Mesenchymal stem cell (in vitro differentiated cells and primary cell): ENCODE measurements around the gene CXADR.
"Not testable (repeated sequence)": the region's sequence is repeated elsewhere in the genome, so short reads cannot be mapped to it uniquely, and the experiment has no call there.

Experiments
- DNase-seq: peaks from one replicate; pipeline ENCODE4 v3.0.0-alpha.2; 2013
- H2AFZ ChIP-seq: one replicate; pipeline ENCODE4 v1.6.1; 2013; ENCODE audit warnings: low read depth, mild to moderate bottlenecking, control low read depth, inconsistent platforms, low read length, moderate library complexity
- H2AK5ac ChIP-seq: 2 replicates; pipeline ENCODE4 v1.6.1; 2013; ENCODE audit warnings: low read length, moderate library complexity, mild to moderate bottlenecking, inconsistent platforms; ENCODE audit not compliant: severe bottlenecking
- H2BK120ac ChIP-seq: one replicate; pipeline ENCODE4 v1.6.1; 2013; ENCODE audit warnings: low read depth, mild to moderate bottlenecking, inconsistent platforms, low read length, moderate library complexity
- H2BK12ac ChIP-seq, 2 experiments: one replicate each; pipeline ENCODE4 v1.6.1; 2013; ENCODE audit warnings: inconsistent platforms in 2 of 2, low read length in 2 of 2, mild to moderate bottlenecking in 2 of 2, moderate library complexity in 2 of 2, control low read depth in 1 of 2
- H2BK15ac ChIP-seq: one replicate; pipeline ENCODE4 v1.6.1; 2013; ENCODE audit warnings: mild to moderate bottlenecking, low read depth, inconsistent platforms; ENCODE audit not compliant: poor library complexity, severe bottlenecking
- H2BK5ac ChIP-seq: 2 replicates; pipeline ENCODE4 v1.6.1; 2013; ENCODE audit warnings: low read depth, mild to moderate bottlenecking, low read length, control low read depth, inconsistent platforms; ENCODE audit not compliant: poor library complexity, severe bottlenecking
- H3K14ac ChIP-seq, 2 experiments: one replicate each; pipeline ENCODE4 v1.6.1; 2013; ENCODE audit warnings: inconsistent platforms in 2 of 2, low read length in 2 of 2, control low read depth in 1 of 2, mild to moderate bottlenecking in 1 of 2, moderate library complexity in 1 of 2
- H3K18ac ChIP-seq, 2 experiments: one replicate each; pipeline ENCODE4 v1.6.1; 2013; ENCODE audit warnings: inconsistent platforms in 2 of 2, low read length in 2 of 2, control low read depth in 1 of 2, low read depth in 1 of 2, mild to moderate bottlenecking in 1 of 2
- H3K23ac ChIP-seq, 2 experiments: one replicate each; pipeline ENCODE4 v1.6.1; 2013; ENCODE audit warnings: inconsistent platforms in 2 of 2, low read length in 2 of 2, mild to moderate bottlenecking in 2 of 2, moderate library complexity in 2 of 2, control low read depth in 1 of 2
- H3K27ac ChIP-seq: 2 replicates; pipeline ENCODE4 v1.5.1; 2013; ENCODE audit warnings: mild to moderate bottlenecking, moderate library complexity, low read length, control low read depth, inconsistent platforms; ENCODE audit not compliant: poor library complexity, severe bottlenecking
- H3K27me3 ChIP-seq, 2 experiments: 2 replicates each; pipeline versions ENCODE4 v1.6.1 to v1.7.0; 2013; ENCODE audit warnings: low read length in 2 of 2, mild to moderate bottlenecking in 2 of 2, moderate library complexity in 2 of 2, control low read depth in 1 of 2, inconsistent platforms in 1 of 2; ENCODE audit not compliant: control insufficient read depth in 1 of 2, insufficient read depth in 1 of 2
- H3K36me3 ChIP-seq, 2 experiments: 2 replicates each; pipeline versions ENCODE4 v1.6.1 to v1.7.0; 2013; ENCODE audit warnings: low read length in 2 of 2, control low read depth in 1 of 2, inconsistent platforms in 1 of 2, low read depth in 1 of 2, mild to moderate bottlenecking in 1 of 2; ENCODE audit not compliant: insufficient read depth in 2 of 2, control insufficient read depth in 1 of 2
- H3K4ac ChIP-seq, 2 experiments: one replicate each; pipeline ENCODE4 v1.6.1; 2013; ENCODE audit warnings: inconsistent platforms in 2 of 2, low read length in 2 of 2, mild to moderate bottlenecking in 2 of 2, moderate library complexity in 2 of 2, control low read depth in 1 of 2, low read depth in 1 of 2
- H3K4me1 ChIP-seq: 2 replicates; pipeline ENCODE4 v1.6.1; 2013; ENCODE audit warnings: low read depth, low read length, control low read depth; ENCODE audit not compliant: control insufficient read depth, insufficient read depth
- H3K4me2 ChIP-seq: 2 replicates; pipeline ENCODE4 v1.6.1; 2013; ENCODE audit warnings: low read length, mild to moderate bottlenecking, inconsistent platforms; ENCODE audit not compliant: poor library complexity, severe bottlenecking
- H3K4me3 ChIP-seq, 2 experiments: 2 replicates each; pipeline versions ENCODE4 v1.5.1 to v1.7.0; 2013; ENCODE audit warnings: low read length in 2 of 2, mild to moderate bottlenecking in 2 of 2, control low read depth in 1 of 2, low read depth in 1 of 2; ENCODE audit not compliant: insufficient read depth in 1 of 2
- H3K79me1 ChIP-seq: replicated peaks from 2 replicates; pipeline ENCODE4 v1.6.1; 2013; ENCODE audit warnings: mild to moderate bottlenecking, control low read depth, low read length, inconsistent platforms; ENCODE audit not compliant: poor library complexity, severe bottlenecking
- H3K9ac ChIP-seq: 2 replicates; pipeline ENCODE4 v1.7.0; 2013; ENCODE audit warnings: mild to moderate bottlenecking, low read length, moderate library complexity
- H3K9me3 ChIP-seq: 2 replicates; pipeline ENCODE4 v1.7.0; 2013; ENCODE audit warnings: mild to moderate bottlenecking, low read length; ENCODE audit not compliant: control insufficient read depth
- H4K8ac ChIP-seq: one replicate; pipeline ENCODE4 v1.6.1; 2013; ENCODE audit warnings: inconsistent platforms, mild to moderate bottlenecking, low read length, moderate library complexity
- H4K91ac ChIP-seq: one replicate; pipeline ENCODE4 v1.6.1; 2013; ENCODE audit warnings: mild to moderate bottlenecking, low read length, inconsistent platforms
- WGBS: methylation state at CpG from one replicate; pipeline ENCODE4 v1.1.7; 2013; ENCODE audit warnings: mixed read lengths; 5-methylcytosine and 5-hydroxymethylcytosine counted together

CXADR gene

GRCh38 chr21:17501107-17502006, 11.5 kb upstream of the CXADR start:
- Histone ChIP-seq H3K36me3 (no peaks in the 10 kb centered on the region), H3K4me2 (no peak overlapping the region), H2AK5ac (no peak overlapping the region), H3K4me3 (no peak overlapping the region), H3K27me3 (no peaks in the 10 kb centered on the region), H2BK12ac (no peak overlapping the region), H3K79me1 (no peaks in the 10 kb centered on the region), H4K91ac (no peak overlapping the region), H3K14ac (no peak overlapping the region), H4K8ac (no peak overlapping the region), H2BK5ac (no peak overlapping the region), H3K4me1 (no peaks in the 10 kb centered on the region), H3K23ac (no peak overlapping the region), H3K27ac (no peak overlapping the region), H2AFZ (no peak overlapping the region), H2BK120ac (no peak overlapping the region), H3K9me3 (no peaks in the 10 kb centered on the region), H2BK15ac (no peak overlapping the region), H3K4ac (no peak overlapping the region), H3K9ac (no peak overlapping the region), H3K18ac (no peak overlapping the region)
- 93% methylated on average over 3 of the region's 4 CpGs for WGBS
- no peak for DNase-seq

GRCh38 chr21:17502985-17503384, 9.9 kb upstream of the CXADR start:
- not testable (repeated sequence) for H2BK12ac ChIP-seq, H2BK15ac ChIP-seq, H4K91ac ChIP-seq, H2AFZ ChIP-seq, H3K36me3 ChIP-seq, H3K4me3 ChIP-seq, H3K4me2 ChIP-seq, H3K4me1 ChIP-seq, H4K8ac ChIP-seq, H3K4ac ChIP-seq, H3K79me1 ChIP-seq, H2AK5ac ChIP-seq, H3K27me3 ChIP-seq, H2BK5ac ChIP-seq, H3K27ac ChIP-seq, H3K18ac ChIP-seq, H3K23ac ChIP-seq, H3K9ac ChIP-seq, H3K9me3 ChIP-seq, H2BK120ac ChIP-seq, H3K14ac ChIP-seq, DNase-seq
- WGBS, result 84% methylated on average over 5 of the region's 5 CpGs

GRCh38 chr21:17506951-17507350, 5.9 kb upstream of the CXADR start:
- 87% methylated on average over 4 of the region's 7 CpGs for WGBS
- no peaks in the 10 kb centered on the region for H3K9me3 ChIP-seq
- no peak overlapping the region for H2BK15ac ChIP-seq

GRCh38 chr21:17507591-17507990, 5.3 kb upstream of the CXADR start:
- Histone ChIP-seq H2AFZ (no peak overlapping the region), H2BK12ac (no peak overlapping the region), H3K14ac (no peak overlapping the region), H3K23ac (no peak overlapping the region), H4K8ac (no peak overlapping the region), H2AK5ac (no peak overlapping the region), H2BK120ac (no peak overlapping the region), H2BK15ac (no peak overlapping the region), H3K27ac (no peak overlapping the region), H3K4me3 (no peak overlapping the region), H3K4me1 (peaks cover 4% of the 10 kb centered on the region), H2BK5ac (no peak overlapping the region), H3K4ac (no peak overlapping the region), H3K4me2 (no peak overlapping the region), H3K18ac (no peak overlapping the region), H3K9me3 (no peaks in the 10 kb centered on the region), H3K79me1 (no peaks in the 10 kb centered on the region), H3K27me3 (peaks cover 0 to 12% of the 10 kb centered on the region in 2 experiments), H4K91ac (no peak overlapping the region), H3K9ac (no peak overlapping the region), H3K36me3 (no peaks in the 10 kb centered on the region)
- WGBS, result 82% methylated on average over 4 of the region's 5 CpGs
- DNase-seq, result no peak

More at GRCh38 chr21:17506951-17507350, 5.9 kb upstream of the CXADR start:
- no peaks in the 10 kb centered on the region for H3K79me1 ChIP-seq
- H3K36me3 ChIP-seq, result no peaks in the 10 kb centered on the region
- H4K91ac ChIP-seq, result no peak overlapping the region
- no peak overlapping the region for H3K4ac ChIP-seq
- no peak overlapping the region for H3K23ac ChIP-seq
- H2AFZ ChIP-seq, result no peak overlapping the region
- no peak overlapping the region for H3K18ac ChIP-seq
- DNase-seq, result no peak
- H2AK5ac ChIP-seq, result no peak overlapping the region
- no peak overlapping the region for H4K8ac ChIP-seq
- no peak overlapping the region for H3K4me3 ChIP-seq
- H3K9ac ChIP-seq, result no peak overlapping the region
- no peak overlapping the region for H2BK120ac ChIP-seq
- H3K27ac ChIP-seq, result no peak overlapping the region
- H2BK5ac ChIP-seq, result no peak overlapping the region
- H3K4me2 ChIP-seq, result no peak overlapping the region
- no peak overlapping the region for H2BK12ac ChIP-seq
- H3K14ac ChIP-seq, result no peak overlapping the region
- peaks cover 0 to 12% of the 10 kb centered on the region in 2 experiments for H3K27me3 ChIP-seq
- no peaks in the 10 kb centered on the region for H3K4me1 ChIP-seq
